SK-N-SH treated with all-trans-retinoic acid at 6 μM for 48 hours (cell line): Measurements from ENCODE around the gene CNGB1.

Experiments
- ATAC-seq: fragments of 200-7000 bp; cut with Tn5 transposase; 3 replicates; pipeline ENCODE4 v1.9.1; 2020; ENCODE audit warnings: mild to moderate bottlenecking, moderate library complexity
- ARNTL ChIP-seq: fragments of 450-650 bp; formaldehyde crosslinking; IDR thresholded peaks from 2 replicates; pipeline ENCODE4 v1.5.0; 2020; ENCODE audit warnings: low read depth, mild to moderate bottlenecking, moderate library complexity, borderline replicate concordance
- BACH2 ChIP-seq: fragments of 250-450 bp; sonication (Bioruptor Pico); IDR thresholded peaks from 2 replicates; pipeline ENCODE4 v1.9.0; 2021; ENCODE audit warnings: mild to moderate bottlenecking, borderline replicate concordance
- CSDC2 ChIP-seq: fragments of 250-450 bp; sonication (Bioruptor Pico); IDR thresholded peaks from 2 replicates; pipeline ENCODE4 v1.5.0; 2020; ENCODE audit warnings: mild to moderate bottlenecking, moderate library complexity
- ESRRG ChIP-seq: fragments of 250-450 bp; sonication (Bioruptor Pico); IDR thresholded peaks from 2 replicates; pipeline ENCODE4 v1.6.1; 2021; ENCODE audit warnings: mild to moderate bottlenecking
- GLIS3 ChIP-seq: fragments of 250-450 bp; sonication (Bioruptor Pico); IDR thresholded peaks from 2 replicates; pipeline ENCODE4 v1.5.0; 2020; ENCODE audit warnings: mild to moderate bottlenecking, moderate library complexity
- ISL1 ChIP-seq: fragments of 250-450 bp; sonication (Bioruptor Pico); IDR thresholded peaks from 2 replicates; pipeline ENCODE4 v2.1.2; 2022; ENCODE audit warnings: mild to moderate bottlenecking, moderate library complexity
- OSR1 ChIP-seq: fragments of 250-450 bp; sonication (Bioruptor Pico); IDR thresholded peaks from 2 replicates; pipeline ENCODE4 v1.8.0; 2022; ENCODE audit warnings: moderate library complexity, mild to moderate bottlenecking, inconsistent platforms
- POU6F1 ChIP-seq: fragments of 250-450 bp; sonication (Bioruptor Pico); IDR thresholded peaks from 2 replicates; pipeline ENCODE4 v1.8.0; 2021; ENCODE audit warnings: low read depth, mild to moderate bottlenecking, moderate library complexity, borderline replicate concordance
- PPARA ChIP-seq: fragments of 250-450 bp; sonication (Bioruptor Pico); IDR thresholded peaks from 2 replicates; pipeline ENCODE4 v1.5.0; 2020; ENCODE audit warnings: mild to moderate bottlenecking, borderline replicate concordance
- RARB ChIP-seq: fragments of 250-450 bp; sonication (Bioruptor Pico); IDR thresholded peaks from 2 replicates; pipeline ENCODE4 v1.8.0; 2021; ENCODE audit warnings: mild to moderate bottlenecking, moderate library complexity
- SNAI2 ChIP-seq: fragments of 250-450 bp; sonication (Bioruptor Pico); IDR thresholded peaks from 2 replicates; pipeline ENCODE4 v1.5.0; 2020; ENCODE audit warnings: mild to moderate bottlenecking, moderate library complexity
- TCF4 ChIP-seq: fragments of 250-450 bp; sonication (Bioruptor Pico); IDR thresholded peaks from 2 replicates; pipeline ENCODE4 v1.8.0; 2021; ENCODE audit warnings: mild to moderate bottlenecking, moderate library complexity, borderline replicate concordance
- TOX ChIP-seq: fragments of 250-450 bp; sonication (Bioruptor Pico); IDR thresholded peaks from 2 replicates; pipeline ENCODE4 v1.8.0; 2021; ENCODE audit warnings: mild to moderate bottlenecking, moderate library complexity, borderline replicate concordance
- TSHZ2 ChIP-seq: fragments of 250-450 bp; sonication (Bioruptor Pico); IDR thresholded peaks from 2 replicates; pipeline ENCODE4 v1.5.0; 2020; ENCODE audit warnings: mild to moderate bottlenecking, moderate library complexity
- ZC3H10 ChIP-seq: fragments of 250-450 bp; sonication (Bioruptor Pico); IDR thresholded peaks from 2 replicates; pipeline ENCODE4 v1.5.1; 2021; ENCODE audit warnings: mild to moderate bottlenecking, moderate library complexity
- ZFP3 ChIP-seq: fragments of 250-450 bp; sonication (Bioruptor Pico); IDR thresholded peaks from 2 replicates; pipeline ENCODE4 v1.5.0; 2020; ENCODE audit warnings: mild to moderate bottlenecking, moderate library complexity
- ZFP30 ChIP-seq: fragments of 450-650 bp; formaldehyde crosslinking; IDR thresholded peaks from 2 replicates; pipeline ENCODE4 v1.5.0; 2022; ENCODE audit warnings: mild to moderate bottlenecking, moderate library complexity
- ZNF70 ChIP-seq: fragments of 450-650 bp; formaldehyde crosslinking; IDR thresholded peaks from 2 replicates; pipeline ENCODE4 v1.5.0; 2020; ENCODE audit warnings: mild to moderate bottlenecking, moderate library complexity
- ZNF8 ChIP-seq: fragments of 450-650 bp; formaldehyde crosslinking; IDR thresholded peaks from 2 replicates; pipeline ENCODE4 v1.5.0; 2020; ENCODE audit warnings: mild to moderate bottlenecking, moderate library complexity
- TF ChIP-seq, protein P1 (sequence below): fragments of 250-450 bp; sonication (Bioruptor Pico); IDR thresholded peaks from 2 replicates; pipeline ENCODE4 v1.5.1; 2021; ENCODE audit warnings: mild to moderate bottlenecking, moderate library complexity
- TF ChIP-seq, protein P2 (sequence below): fragments of 250-450 bp; sonication (Bioruptor Pico); IDR thresholded peaks from 2 replicates; pipeline ENCODE4 v1.5.1; 2020; ENCODE audit warnings: low read depth, mild to moderate bottlenecking, moderate library complexity

Gene CNGB1

DNA sequence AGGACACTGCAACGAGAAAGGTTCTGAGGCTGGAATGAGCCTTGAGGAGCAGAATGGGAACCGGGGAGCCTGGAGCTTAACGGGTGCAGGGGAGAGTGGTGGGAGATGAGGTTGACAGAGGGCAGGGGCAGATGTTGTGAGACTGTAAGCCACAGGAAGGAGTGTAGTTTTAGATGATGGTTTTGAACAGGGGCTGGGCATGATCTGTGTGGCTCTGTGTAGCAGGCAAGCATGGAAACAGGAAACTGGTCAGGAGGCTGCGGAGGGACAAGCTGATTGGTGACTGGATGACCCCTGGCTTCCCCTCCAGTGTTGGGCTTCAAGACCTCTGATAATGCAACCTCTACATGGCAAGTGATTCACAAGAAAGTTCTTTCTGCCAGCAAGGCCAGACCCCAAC is 1.4 kb upstream of the CNGB1 start:
- ATAC-seq, result no peak
- TF ChIP-seq ZNF70 (peak; percentile 81), BACH2 (CRISPR knock-in tag) (no peak)

- TF ChIP-seq TSHZ2 (CRISPR knock-in tag), result no peak
- TF ChIP-seq TCF4 (CRISPR knock-in tag), result no peak
- no peak for TF ChIP-seq OSR1 (CRISPR knock-in tag)
- no peak for TF ChIP-seq SNAI2 (CRISPR knock-in tag)
- no peak for TF ChIP-seq ESRRG (CRISPR knock-in tag)
- TF ChIP-seq POU6F1 (CRISPR knock-in tag), result no peak
- TF ChIP-seq ZC3H10, result no peak
- TF ChIP-seq ZFP30, result no peak
- TF ChIP-seq PPARA, result no peak
- TF ChIP-seq GLIS3 (CRISPR knock-in tag), result no peak
- TF ChIP-seq, all 23 proteins: peak for 0
- ATAC-seq, result no peak
Measured at GRCh38 chr16:57971848-57972247, 920 bp upstream of the CNGB1 start.

DNA sequence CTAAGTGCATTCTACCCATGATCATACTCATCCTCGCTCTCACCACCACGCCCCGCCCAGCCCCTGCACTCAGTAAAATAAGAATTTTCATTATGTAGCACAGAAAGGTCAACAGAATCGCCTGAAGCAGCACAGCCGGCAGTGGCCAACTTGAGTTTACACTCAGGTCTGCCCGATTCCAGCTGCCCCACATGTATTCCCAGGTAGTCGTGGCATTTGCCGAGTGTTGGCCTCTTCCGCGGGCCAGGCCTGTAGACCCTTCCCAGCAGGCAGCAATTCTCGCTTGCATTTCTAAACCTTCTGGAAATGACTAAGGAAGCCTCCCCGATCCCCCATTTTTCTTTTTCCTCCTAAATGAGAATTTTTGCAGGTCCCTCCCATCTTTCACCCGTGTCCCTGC is 609 bp downstream of the CNGB1 start:
- ATAC-seq, result no peak
- TF ChIP-seq ARNTL (CRISPR knock-in tag) (no peak), TSHZ2 (CRISPR knock-in tag) (no peak), TOX (CRISPR knock-in tag) (no peak), PPARA (no peak), ZFP3 (CRISPR knock-in tag) (no peak), TCF4 (CRISPR knock-in tag) (no peak)
- TF ChIP-seq, protein P1, sequence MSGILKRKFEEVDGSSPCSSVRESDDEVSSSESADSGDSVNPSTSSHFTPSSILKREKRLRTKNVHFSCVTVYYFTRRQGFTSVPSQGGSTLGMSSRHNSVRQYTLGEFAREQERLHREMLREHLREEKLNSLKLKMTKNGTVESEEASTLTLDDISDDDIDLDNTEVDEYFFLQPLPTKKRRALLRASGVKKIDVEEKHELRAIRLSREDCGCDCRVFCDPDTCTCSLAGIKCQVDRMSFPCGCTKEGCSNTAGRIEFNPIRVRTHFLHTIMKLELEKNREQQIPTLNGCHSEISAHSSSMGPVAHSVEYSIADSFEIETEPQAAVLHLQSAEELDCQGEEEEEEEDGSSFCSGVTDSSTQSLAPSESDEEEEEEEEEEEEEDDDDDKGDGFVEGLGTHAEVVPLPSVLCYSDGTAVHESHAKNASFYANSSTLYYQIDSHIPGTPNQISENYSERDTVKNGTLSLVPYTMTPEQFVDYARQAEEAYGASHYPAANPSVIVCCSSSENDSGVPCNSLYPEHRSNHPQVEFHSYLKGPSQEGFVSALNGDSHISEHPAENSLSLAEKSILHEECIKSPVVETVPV, result no peak

DNA sequence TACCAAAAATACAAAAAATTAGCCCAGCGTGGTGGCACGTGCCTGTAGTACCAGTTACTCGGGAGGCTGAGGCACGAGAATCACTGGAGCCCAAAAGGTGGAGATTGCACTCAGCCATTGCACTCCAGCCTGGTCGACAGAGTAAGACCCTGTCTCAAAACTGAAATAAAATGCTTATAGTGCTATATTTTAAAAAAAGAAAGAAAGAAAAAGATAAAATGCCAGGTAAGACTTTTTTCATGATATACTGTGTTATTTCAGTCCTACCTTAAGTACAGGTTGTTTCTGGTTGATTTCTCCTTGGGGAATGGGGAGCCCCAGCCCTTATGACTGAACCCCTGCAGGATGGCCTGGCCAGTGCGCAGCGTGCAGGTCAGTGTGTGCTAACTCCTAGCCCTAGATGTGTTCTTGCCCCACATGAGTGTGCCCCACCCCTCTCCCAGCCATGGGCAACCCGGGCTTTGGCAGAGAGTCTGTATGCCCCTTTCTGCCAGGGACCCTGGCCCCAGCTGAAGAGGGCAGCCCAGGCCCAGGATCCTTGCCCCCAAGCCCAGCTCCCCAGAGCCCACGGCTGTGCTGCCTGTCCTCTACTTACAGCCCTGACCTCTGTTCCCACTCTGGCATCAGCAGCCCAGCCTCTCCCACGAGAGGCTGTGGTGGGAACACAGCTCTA is 1.3 kb downstream of the CNGB1 start:
- TF ChIP-seq, protein P2, sequence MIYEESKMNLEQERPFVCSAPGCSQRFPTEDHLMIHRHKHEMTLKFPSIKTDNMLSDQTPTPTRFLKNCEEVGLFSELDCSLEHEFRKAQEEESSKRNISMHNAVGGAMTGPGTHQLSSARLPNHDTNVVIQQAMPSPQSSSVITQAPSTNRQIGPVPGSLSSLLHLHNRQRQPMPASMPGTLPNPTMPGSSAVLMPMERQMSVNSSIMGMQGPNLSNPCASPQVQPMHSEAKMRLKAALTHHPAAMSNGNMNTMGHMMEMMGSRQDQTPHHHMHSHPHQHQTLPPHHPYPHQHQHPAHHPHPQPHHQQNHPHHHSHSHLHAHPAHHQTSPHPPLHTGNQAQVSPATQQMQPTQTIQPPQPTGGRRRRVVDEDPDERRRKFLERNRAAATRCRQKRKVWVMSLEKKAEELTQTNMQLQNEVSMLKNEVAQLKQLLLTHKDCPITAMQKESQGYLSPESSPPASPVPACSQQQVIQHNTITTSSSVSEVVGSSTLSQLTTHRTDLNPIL (CRISPR knock-in tag), result no peak
- TF ChIP-seq SNAI2 (CRISPR knock-in tag), result no peak
- TF ChIP-seq PPARA, result no peak
- no peak for TF ChIP-seq GLIS3 (CRISPR knock-in tag)
- TF ChIP-seq ZC3H10, result no peak
- no peak for TF ChIP-seq ARNTL (CRISPR knock-in tag)
- TF ChIP-seq ESRRG (CRISPR knock-in tag), result no peak
- TF ChIP-seq OSR1 (CRISPR knock-in tag), result no peak
- TF ChIP-seq ISL1, result no peak
- TF ChIP-seq TOX (CRISPR knock-in tag), result no peak
- TF ChIP-seq ZNF70, result no peak
- TF ChIP-seq CSDC2 (CRISPR knock-in tag), result no peak
- TF ChIP-seq POU6F1 (CRISPR knock-in tag), result no peak
- no peak for TF ChIP-seq ZNF8 (CRISPR knock-in tag)
- no peak for TF ChIP-seq RARB (CRISPR knock-in tag)
- no peak; the same call in 2 of the 3 replicates for ATAC-seq
